Measurements from ENCODE around the gene TAP2. TPM values are rescaled to one million over a fixed set of nuclear protein-coding genes. Genes with fewer than 3 reads are reported as not detected.

TAP2 gene
- total and polyA plus RNA-seq, 7 donors = 7.6 to 18.5 (median 15.4) TPM

DNA sequence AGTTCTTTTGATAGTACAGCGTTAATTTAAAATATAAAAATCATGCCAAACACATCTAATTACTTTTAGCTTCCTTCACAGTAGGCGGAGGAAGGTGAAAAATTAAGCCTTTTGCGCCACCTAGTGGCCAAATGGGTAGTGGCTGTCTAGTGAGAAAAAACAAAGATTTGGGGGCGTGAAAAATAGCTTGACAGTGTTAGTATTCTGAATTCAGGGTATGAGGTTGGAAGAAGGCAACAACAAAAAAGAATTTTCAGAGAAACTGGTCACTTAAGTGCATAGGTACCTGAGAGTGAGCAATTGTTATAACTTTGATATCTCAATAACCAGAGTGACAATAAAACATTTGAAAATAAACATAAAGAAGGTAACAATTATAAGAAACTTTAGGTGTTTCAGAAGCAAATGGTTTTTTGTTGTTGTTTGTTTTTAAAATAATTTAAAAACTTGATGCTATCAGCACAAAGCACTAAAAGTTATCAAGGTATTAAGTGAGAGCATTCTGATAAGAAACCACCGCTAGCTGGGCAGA, 29.8 kb upstream of the TAP2 start:
- H3K27me3 ChIP-seq (ENCODE audit: insufficient read depth in 3 of 3, low read length in 2 of 3) = peaks cover 0 to 3% (median 0%) of the 10 kb centered on the region in 3 donors
- no peaks in the 10 kb centered on the region for H3K36me3 ChIP-seq (ENCODE audit: insufficient read depth in 1 of 2, low read depth in 1 of 2)
- no peaks in the 10 kb centered on the region for H3K4me1 ChIP-seq
- peaks cover 5% of the 10 kb centered on the region for H3K9me3 ChIP-seq
- H3K4me3 ChIP-seq = no peak overlapping the region
- intact Hi-C loops (cut with DNase I) = loop anchor here (1.0 to 5.0 kb wide), 4 partner anchors 30 to 456 kb away; partner anchors contain the start of gene TAP2 (in 1 of the 2)
- ATAC-seq = peak; percentile 61 to 89 (median 74)
- DNase-seq = peak; percentile 73 to 81
- 14 to 18% (median 16%) methylated on average over 5 of the region's 5 CpGs for WGBS, 3 donors
- TF ChIP-seq, protein P1, sequence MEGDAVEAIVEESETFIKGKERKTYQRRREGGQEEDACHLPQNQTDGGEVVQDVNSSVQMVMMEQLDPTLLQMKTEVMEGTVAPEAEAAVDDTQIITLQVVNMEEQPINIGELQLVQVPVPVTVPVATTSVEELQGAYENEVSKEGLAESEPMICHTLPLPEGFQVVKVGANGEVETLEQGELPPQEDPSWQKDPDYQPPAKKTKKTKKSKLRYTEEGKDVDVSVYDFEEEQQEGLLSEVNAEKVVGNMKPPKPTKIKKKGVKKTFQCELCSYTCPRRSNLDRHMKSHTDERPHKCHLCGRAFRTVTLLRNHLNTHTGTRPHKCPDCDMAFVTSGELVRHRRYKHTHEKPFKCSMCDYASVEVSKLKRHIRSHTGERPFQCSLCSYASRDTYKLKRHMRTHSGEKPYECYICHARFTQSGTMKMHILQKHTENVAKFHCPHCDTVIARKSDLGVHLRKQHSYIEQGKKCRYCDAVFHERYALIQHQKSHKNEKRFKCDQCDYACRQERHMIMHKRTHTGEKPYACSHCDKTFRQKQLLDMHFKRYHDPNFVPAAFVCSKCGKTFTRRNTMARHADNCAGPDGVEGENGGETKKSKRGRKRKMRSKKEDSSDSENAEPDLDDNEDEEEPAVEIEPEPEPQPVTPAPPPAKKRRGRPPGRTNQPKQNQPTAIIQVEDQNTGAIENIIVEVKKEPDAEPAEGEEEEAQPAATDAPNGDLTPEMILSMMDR (IDR thresholded peaks at IDR 0.05) = peak; percentile 94
- no peak overlapping the region for H3K27ac ChIP-seq

DNA sequence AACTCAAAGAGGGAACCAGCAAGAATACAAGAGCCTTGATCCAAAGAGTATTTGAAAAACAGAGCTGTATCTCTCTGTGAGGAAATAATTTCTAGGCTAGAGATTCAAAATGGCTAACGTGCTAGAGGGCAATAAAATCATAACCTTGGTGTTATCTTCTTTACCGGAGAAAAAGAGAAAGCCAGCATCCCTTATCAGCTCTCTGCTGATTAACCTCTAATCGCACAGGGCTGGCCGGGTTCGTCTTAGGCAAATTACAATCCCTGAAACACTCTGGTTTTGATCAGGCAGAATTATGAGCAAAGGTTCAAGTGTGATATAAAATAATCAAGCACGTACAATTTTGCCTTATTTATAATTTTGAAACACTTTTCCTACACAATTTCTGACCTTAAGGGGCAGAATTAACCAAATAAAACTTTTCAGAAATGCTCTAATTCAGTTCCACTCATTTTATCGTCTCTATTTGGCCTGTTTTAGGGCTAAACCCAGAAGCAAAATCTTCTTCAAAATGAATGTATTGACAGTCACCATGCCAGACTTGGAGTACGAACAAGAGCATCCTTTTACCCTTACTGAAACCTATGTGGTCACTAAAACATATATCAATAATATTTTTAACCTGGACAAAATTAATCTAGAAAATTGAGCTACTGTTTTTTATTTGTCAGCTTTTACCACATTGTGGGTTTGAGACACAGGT, 29.2 kb upstream of the TAP2 start:
- WGBS, 3 donors = 63 to 68% (median 64%) methylated on average over 8 of the region's 8 CpGs
- Histone ChIP-seq H3K27ac (no peak overlapping the region), H3K27me3 (ENCODE audit: insufficient read depth in 3 of 3, low read length in 2 of 3) (peaks cover 0 to 3% (median 0%) of the 10 kb centered on the region in 3 donors), H3K9me3 (peaks cover 5% of the 10 kb centered on the region), H3K4me3 (no peak overlapping the region), H3K4me1 (no peaks in the 10 kb centered on the region), H3K36me3 (ENCODE audit: insufficient read depth in 1 of 2, low read depth in 1 of 2) (no peaks in the 10 kb centered on the region)
- DNase-seq = no peak
- intact Hi-C loops (cut with DNase I) = loop anchor here (1.0 to 5.0 kb wide), 5 partner anchors 29 to 455 kb away; partner anchors contain the start of gene TAP2 (in 2 of the 2)
- TF ChIP-seq, protein P1 (IDR thresholded peaks at IDR 0.05) = no peak
- peak in 2 of 4 donors; percentile 11 to 24 for ATAC-seq

DNA sequence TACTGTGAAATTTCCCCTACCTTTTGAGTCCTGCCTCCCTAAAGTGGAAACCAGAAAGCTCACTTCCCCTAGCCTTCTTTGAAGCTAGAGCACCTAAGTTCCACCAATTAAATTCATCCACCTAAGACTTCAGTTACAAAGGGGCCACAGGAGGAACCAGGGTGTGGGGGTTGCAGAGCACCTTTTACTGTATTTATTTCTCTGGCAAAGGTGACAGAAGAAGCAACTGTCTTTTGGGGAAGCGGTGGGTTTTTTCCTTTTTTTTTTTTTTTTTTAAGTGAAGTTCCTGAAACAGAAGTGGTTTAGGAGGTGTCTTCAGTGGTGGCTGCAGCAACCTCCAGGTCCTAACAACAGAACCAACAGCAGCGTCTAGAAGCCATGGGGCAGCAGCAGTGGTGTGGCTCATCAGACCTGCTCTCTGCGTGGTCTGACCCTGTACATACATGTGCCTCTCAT, 28.5 kb upstream of the TAP2 start:
- Histone ChIP-seq H3K27ac (no peak overlapping the region), H3K4me1 (no peaks in the 10 kb centered on the region), H3K9me3 (peaks cover 1% of the 10 kb centered on the region), H3K27me3 (ENCODE audit: insufficient read depth in 3 of 3, low read length in 2 of 3) (peaks cover 0 to 3% (median 0%) of the 10 kb centered on the region in 3 donors), H3K36me3 (ENCODE audit: insufficient read depth in 1 of 2, low read depth in 1 of 2) (no peaks in the 10 kb centered on the region), H3K4me3 (no peak overlapping the region)
- intact Hi-C loops (cut with DNase I) = loop anchor here (2.0 to 5.0 kb wide), 4 partner anchors 28 to 455 kb away; partner anchors contain the start of gene TAP2 (in 1 of the 2)
- WGBS, 3 donors = 73 to 81% (median 74%) methylated on average over 3 of the region's 3 CpGs
- DNase-seq (no peak), ATAC-seq (no peak)
- TF ChIP-seq, protein P1 (IDR thresholded peaks at IDR 0.05) = no peak

DNA sequence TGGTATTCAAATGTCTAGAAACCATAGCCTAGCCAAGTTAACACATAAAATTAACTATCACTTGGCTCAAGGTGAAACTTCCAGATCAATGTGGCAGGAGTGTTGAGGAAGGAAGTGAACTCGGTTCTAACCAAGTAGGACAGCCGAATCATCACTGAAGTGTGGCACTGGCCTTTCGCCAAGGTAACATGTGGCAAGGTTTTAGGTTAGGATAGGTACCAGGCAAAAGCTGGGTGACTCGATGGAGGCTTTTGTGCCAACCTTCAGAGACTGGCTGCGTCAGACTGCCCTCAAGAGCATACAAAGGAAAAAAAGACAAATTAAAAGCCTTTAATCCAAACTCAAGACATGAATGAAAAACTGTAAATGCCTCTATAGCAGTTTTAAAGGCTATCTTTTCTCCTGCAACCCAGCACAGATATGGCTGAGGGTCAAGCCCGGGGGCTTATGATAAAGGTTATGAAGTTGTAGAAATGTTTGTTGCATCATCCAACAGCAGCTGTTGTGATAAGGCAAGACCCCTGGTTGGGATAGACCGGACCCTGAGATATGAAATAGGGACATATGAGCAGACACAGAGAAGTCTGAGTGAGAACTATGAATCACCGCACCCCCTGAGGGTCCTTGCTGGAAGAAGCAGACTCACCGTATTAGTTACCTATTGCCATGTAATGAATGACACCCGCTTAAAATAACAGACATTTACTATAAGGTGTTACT, 27.3 kb upstream of the TAP2 start:
- intact Hi-C loops (cut with DNase I) = loop anchor here (2.0 to 5.0 kb wide), 4 partner anchors 27 to 454 kb away; partner anchors contain the start of gene TAP2 (in 1 of the 2)
- TF ChIP-seq, protein P1 (IDR thresholded peaks at IDR 0.05) = no peak
- Histone ChIP-seq H3K9me3 (no peaks in the 10 kb centered on the region), H3K4me1 (no peaks in the 10 kb centered on the region), H3K36me3 (ENCODE audit: insufficient read depth in 1 of 2, low read depth in 1 of 2) (no peaks in the 10 kb centered on the region), H3K27me3 (ENCODE audit: insufficient read depth in 3 of 3, low read length in 2 of 3) (peaks cover 0 to 3% (median 0%) of the 10 kb centered on the region in 3 donors), H3K4me3 (no peak overlapping the region), H3K27ac (no peak overlapping the region)
- no peak for ATAC-seq
- 66 to 73% (median 67%) methylated on average over 10 of the region's 10 CpGs for WGBS, 3 donors
- no peak for DNase-seq
